MM.1S (cell line): Measurements from ENCODE around the gene MBTPS1.

Experiments used
- DNase-seq: peaks from one replicate; pipeline ENCODE4 v3.0.0-alpha.2; 2015
- H2AFZ ChIP-seq: fragments of 300-600 bp; sonication (generic); 2 replicates; pipeline ENCODE4 v1.6.0; 2016; ENCODE audit warnings: antibody characterized with exemption, low read length
- H3F3A ChIP-seq: fragments of 300-600 bp; sonication (generic); 2 replicates; pipeline ENCODE4 v1.6.1; 2016; ENCODE audit warnings: mild to moderate bottlenecking, antibody characterized with exemption, low read length, moderate library complexity, mixed read lengths; ENCODE audit not compliant: insufficient read depth
- H3K27ac ChIP-seq: fragments of 300-600 bp; sonication (generic); 2 replicates; pipeline ENCODE4 v1.5.1; 2016; ENCODE audit warnings: mild to moderate bottlenecking, low read length
- H3K27me3 ChIP-seq: fragments of 300-600 bp; sonication (generic); replicated peaks from 2 replicates; pipeline ENCODE4 v1.6.0; 2016; ENCODE audit warnings: low read length; ENCODE audit not compliant: insufficient read depth
- H3K36me3 ChIP-seq: fragments of 300-600 bp; sonication (generic); replicated peaks from 2 replicates; pipeline ENCODE4 v1.6.1; 2016; ENCODE audit warnings: mild to moderate bottlenecking, low read length, mixed read lengths; ENCODE audit not compliant: insufficient read depth
- H3K4me1 ChIP-seq: fragments of 300-600 bp; sonication (generic); 2 replicates; pipeline ENCODE4 v1.6.1; 2016; ENCODE audit warnings: low read length, mixed read lengths
- H3K4me2 ChIP-seq: fragments of 300-600 bp; sonication (generic); 2 replicates; pipeline ENCODE4 v1.6.0; 2016; ENCODE audit warnings: low read depth, low read length
- H3K4me3 ChIP-seq: fragments of 300-600 bp; sonication (generic); 2 replicates; pipeline ENCODE4 v1.5.1; 2016; ENCODE audit warnings: low read length, mixed read lengths
- H3K79me2 ChIP-seq: fragments of 300-600 bp; sonication (generic); 2 replicates; pipeline ENCODE4 v1.6.1; 2016; ENCODE audit warnings: mixed run types, low read length, mixed read lengths
- H3K9ac ChIP-seq: fragments of 300-600 bp; sonication (generic); 2 replicates; pipeline ENCODE4 v1.6.1; 2016; ENCODE audit warnings: low read length, mixed read lengths
- H3K9me2 ChIP-seq: fragments of 300-600 bp; sonication (generic); replicated peaks from 2 replicates; pipeline ENCODE4 v1.6.1; 2016; ENCODE audit warnings: mild to moderate bottlenecking, low read length, mixed read lengths; ENCODE audit not compliant: insufficient read depth
- H3K9me3 ChIP-seq: fragments of 300-600 bp; sonication (generic); replicated peaks from 2 replicates; pipeline ENCODE4 v1.6.1; 2016; ENCODE audit warnings: mild to moderate bottlenecking, low read length, mixed read lengths; ENCODE audit not compliant: insufficient read depth
- H4K20me1 ChIP-seq: fragments of 300-600 bp; sonication (generic); 2 replicates; pipeline ENCODE4 v1.6.1; 2016; ENCODE audit warnings: mild to moderate bottlenecking, low read length, moderate library complexity, mixed read lengths; ENCODE audit not compliant: insufficient read depth
- EZH2 ChIP-seq: fragments of 300-600 bp; sonication (generic); optimal IDR thresholded peaks from 2 replicates; pipeline ENCODE3; 2017; ENCODE audit warnings: low read depth, mild to moderate bottlenecking, antibody characterized with exemption, low read length, mixed read lengths
- EZH2phosphoT487 ChIP-seq: fragments of 300-600 bp; sonication (generic); IDR thresholded peaks from 2 replicates; pipeline ENCODE4 v1.6.1; 2018; ENCODE audit warnings: antibody characterized with exemption, low read length
- TF ChIP-seq, protein P1 (sequence below): fragments of 300-600 bp; sonication (generic); IDR thresholded peaks from 2 replicates; pipeline ENCODE4 v1.5.1; 2016; ENCODE audit warnings: antibody characterized with exemption, low read length, mixed read lengths

MBTPS1 gene

DNA sequence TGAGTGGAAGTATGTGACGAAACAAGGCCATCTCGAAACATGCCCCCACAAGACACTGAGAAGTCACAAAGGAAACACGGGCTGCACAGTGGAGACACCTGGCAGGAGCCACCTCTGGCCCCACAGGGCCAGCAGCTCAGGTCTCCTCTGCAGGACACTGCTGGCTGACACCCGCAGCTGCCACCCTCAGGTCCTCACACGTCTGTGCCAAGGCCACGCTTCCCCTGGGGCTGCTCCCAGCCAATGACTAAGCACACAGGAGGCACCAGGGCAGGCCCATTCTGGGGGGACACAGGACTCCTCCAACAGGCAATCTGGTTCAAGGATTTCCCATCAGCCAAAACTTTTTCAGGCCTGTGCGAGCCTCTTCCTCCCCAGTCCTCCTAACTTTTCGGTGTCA, 36.4 kb downstream of the MBTPS1 start:
- Histone ChIP-seq H4K20me1 (no peaks in the 10 kb centered on the region), H3K4me1 (peaks cover 10% of the 10 kb centered on the region), H3K36me3 (no peaks in the 10 kb centered on the region; the same call in 1 of the 2 replicates), H3K9me3 (no peaks in the 10 kb centered on the region), H3K4me3 (no peak overlapping the region), H3F3A (no peaks in the 10 kb centered on the region), H3K27ac (no peak overlapping the region), H3K9ac (no peak overlapping the region), H3K27me3 (no peaks in the 10 kb centered on the region), H3K4me2 (no peak overlapping the region), H3K79me2 (peaks cover 58% of the 10 kb centered on the region), H3K9me2 (no peaks in the 10 kb centered on the region), H2AFZ (no peak overlapping the region)
- TF ChIP-seq EZH2phosphoT487 (no peak), EZH2 (no peak)
- TF ChIP-seq, protein P1, sequence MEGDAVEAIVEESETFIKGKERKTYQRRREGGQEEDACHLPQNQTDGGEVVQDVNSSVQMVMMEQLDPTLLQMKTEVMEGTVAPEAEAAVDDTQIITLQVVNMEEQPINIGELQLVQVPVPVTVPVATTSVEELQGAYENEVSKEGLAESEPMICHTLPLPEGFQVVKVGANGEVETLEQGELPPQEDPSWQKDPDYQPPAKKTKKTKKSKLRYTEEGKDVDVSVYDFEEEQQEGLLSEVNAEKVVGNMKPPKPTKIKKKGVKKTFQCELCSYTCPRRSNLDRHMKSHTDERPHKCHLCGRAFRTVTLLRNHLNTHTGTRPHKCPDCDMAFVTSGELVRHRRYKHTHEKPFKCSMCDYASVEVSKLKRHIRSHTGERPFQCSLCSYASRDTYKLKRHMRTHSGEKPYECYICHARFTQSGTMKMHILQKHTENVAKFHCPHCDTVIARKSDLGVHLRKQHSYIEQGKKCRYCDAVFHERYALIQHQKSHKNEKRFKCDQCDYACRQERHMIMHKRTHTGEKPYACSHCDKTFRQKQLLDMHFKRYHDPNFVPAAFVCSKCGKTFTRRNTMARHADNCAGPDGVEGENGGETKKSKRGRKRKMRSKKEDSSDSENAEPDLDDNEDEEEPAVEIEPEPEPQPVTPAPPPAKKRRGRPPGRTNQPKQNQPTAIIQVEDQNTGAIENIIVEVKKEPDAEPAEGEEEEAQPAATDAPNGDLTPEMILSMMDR, result no peak
- DNase-seq, result no peak

GRCh38 chr16:84079664-84080063, 37.1 kb downstream of the MBTPS1 start:
- no peak overlapping the region for H3K4me3 ChIP-seq
- H3K4me2 ChIP-seq, result no peak overlapping the region
- H3K4me1 ChIP-seq, result peaks cover 5% of the 10 kb centered on the region; the same call in 1 of the 2 replicates
- H3K36me3 ChIP-seq, result no peaks in the 10 kb centered on the region; the same call in 1 of the 2 replicates
- no peaks in the 10 kb centered on the region for H3K9me3 ChIP-seq
- H3K9ac ChIP-seq, result no peak overlapping the region
- peaks cover 59% of the 10 kb centered on the region for H3K79me2 ChIP-seq
- no peak for DNase-seq
- H2AFZ ChIP-seq, result no peak overlapping the region
- H3K27me3 ChIP-seq, result no peaks in the 10 kb centered on the region
- no peaks in the 10 kb centered on the region for H4K20me1 ChIP-seq
- no peak overlapping the region for H3K27ac ChIP-seq
- TF ChIP-seq EZH2phosphoT487, result no peak
- TF ChIP-seq EZH2, result no peak
- TF ChIP-seq, protein P1, result no peak
- H3F3A ChIP-seq, result no peaks in the 10 kb centered on the region
- H3K9me2 ChIP-seq, result no peaks in the 10 kb centered on the region

GRCh38 chr16:84075376-84075775, 41.4 kb downstream of the MBTPS1 start:
- no peak for DNase-seq
- Histone ChIP-seq H3K9ac (no peak overlapping the region), H3K27me3 (no peaks in the 10 kb centered on the region), H3K4me2 (no peak overlapping the region), H3K27ac (no peak overlapping the region), H4K20me1 (no peaks in the 10 kb centered on the region), H3K4me3 (no peak overlapping the region), H2AFZ (no peak overlapping the region), H3K9me2 (no peaks in the 10 kb centered on the region), H3K4me1 (peaks cover 3% of the 10 kb centered on the region), H3K36me3 (no peaks in the 10 kb centered on the region), H3K9me3 (no peaks in the 10 kb centered on the region), H3F3A (no peaks in the 10 kb centered on the region), H3K79me2 (peaks cover 41% of the 10 kb centered on the region)
- TF ChIP-seq, protein P1, result no peak

DNA sequence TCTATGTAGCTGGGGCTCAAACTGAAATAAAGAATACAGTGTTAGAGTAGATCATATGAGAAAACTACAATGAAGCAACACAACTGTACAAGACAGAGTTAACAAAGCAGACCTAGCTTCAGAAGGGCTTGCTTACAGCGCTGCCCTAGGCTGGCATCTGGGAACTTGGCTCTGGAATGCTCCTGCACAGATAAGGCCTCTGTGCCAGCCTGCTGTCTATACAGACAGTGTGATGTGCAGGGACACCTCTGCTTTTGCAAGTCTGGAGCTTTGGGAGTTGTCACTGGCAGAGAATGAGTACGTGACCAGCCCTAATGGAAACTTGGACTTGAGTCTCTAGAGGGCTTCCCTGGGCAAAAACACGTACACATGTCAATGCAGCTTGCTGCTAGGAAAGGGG, 42.0 kb downstream of the MBTPS1 start:
- Histone ChIP-seq H3K9me3 (no peaks in the 10 kb centered on the region), H3K36me3 (no peaks in the 10 kb centered on the region), H3K4me1 (peaks cover 9% of the 10 kb centered on the region), H3F3A (no peaks in the 10 kb centered on the region; the same call in 1 of the 2 replicates), H3K4me2 (no peak overlapping the region), H3K79me2 (peaks cover 36% of the 10 kb centered on the region), H4K20me1 (no peaks in the 10 kb centered on the region), H2AFZ (no peak overlapping the region), H3K9me2 (no peaks in the 10 kb centered on the region), H3K27me3 (no peaks in the 10 kb centered on the region), H3K9ac (no peak overlapping the region), H3K4me3 (no peak overlapping the region), H3K27ac (no peak overlapping the region)
- TF ChIP-seq EZH2phosphoT487 (no peak), EZH2 (no peak)
- TF ChIP-seq, protein P1, result no peak
- DNase-seq, result no peak
